Common myeloid progenitor, CD34-positive (primary cell): ENCODE measurements around the gene COBLL1.

ENCODE experiments used
- CTCF ChIA-PET: fragments of 350-600 bp; sonication (Branson Sonifier 250); formaldehyde crosslinking; loops from one replicate; lab custom pipeline; 2021; ENCODE audit warnings: antibody characterized with exemption; lab: Charles Lee
- POLR2A ChIA-PET: fragments of 350-600 bp; sonication (Branson Sonifier 250); formaldehyde crosslinking; loops from one replicate; lab custom pipeline; 2021; ENCODE audit warnings: antibody characterized with exemption; lab: Charles Lee
- DNase-seq, 3 donors: peaks; one replicate each; pipeline versions ENCODE4 v3.0.0 to v3.0.0-alpha.2; 2013
- H3K27ac ChIP-seq, 2 experiments: 1 replicate in 1 of 2; 2 replicates in 1 of 2; pipeline ENCODE4 v1.7.0; 2013; ENCODE audit warnings: inconsistent platforms in 2 of 2, low read length in 2 of 2, mild to moderate bottlenecking in 2 of 2, low read depth in 1 of 2, moderate library complexity in 1 of 2; ENCODE audit not compliant: severe bottlenecking in 2 of 2, insufficient read depth in 1 of 2, poor library complexity in 1 of 2
- H3K27me3 ChIP-seq, 5 experiments: replicated peaks in 2 of 5; 1 replicate in 3 of 5; 2 replicates in 2 of 5; pipeline versions ENCODE4 v1.6.1 to v1.7.0; 2013; ENCODE audit warnings: low read length in 4 of 5, mild to moderate bottlenecking in 2 of 5, moderate library complexity in 2 of 5, inconsistent platforms in 1 of 5; ENCODE audit not compliant: insufficient read depth in 5 of 5, control insufficient read depth in 4 of 5
- H3K36me3 ChIP-seq, 4 experiments: 1 replicate in 2 of 4; 2 replicates in 2 of 4; pipeline versions ENCODE4 v1.6.1 to v1.7.0; 2013; ENCODE audit warnings: low read length in 3 of 4, control low read depth in 1 of 4, mild to moderate bottlenecking in 1 of 4; ENCODE audit not compliant: control insufficient read depth in 4 of 4, insufficient read depth in 4 of 4
- H3K4me1 ChIP-seq, 4 experiments: 1 replicate in 3 of 4; 2 replicates in 1 of 4; pipeline versions ENCODE4 v1.6.1 to v1.7.1; 2013; ENCODE audit warnings: low read length in 3 of 4, mild to moderate bottlenecking in 3 of 4, control low read depth in 1 of 4, inconsistent platforms in 1 of 4, moderate library complexity in 1 of 4; ENCODE audit not compliant: control insufficient read depth in 4 of 4, insufficient read depth in 4 of 4; ENCODE audit errors: control extremely low read depth in 1 of 4
- H3K4me3 ChIP-seq, 7 experiments: 1 replicate in 4 of 7; 2 replicates in 3 of 7; pipeline versions ENCODE4 v1.5.1 to v1.7.0; 2013; ENCODE audit warnings: mild to moderate bottlenecking in 7 of 7, low read length in 6 of 7, moderate library complexity in 6 of 7, inconsistent platforms in 2 of 7, low read depth in 2 of 7, control low read depth in 1 of 7; ENCODE audit not compliant: insufficient read depth in 4 of 7, control insufficient read depth in 1 of 7; ENCODE audit errors: extremely low read depth in 1 of 7
- H3K9me3 ChIP-seq, 5 experiments: 1 replicate in 4 of 5; 2 replicates in 1 of 5; pipeline versions ENCODE4 v1.6.1 to v1.7.1; 2013; ENCODE audit warnings: low read length in 4 of 5, mild to moderate bottlenecking in 2 of 5, inconsistent platforms in 1 of 5, low read depth in 1 of 5, moderate library complexity in 1 of 5; ENCODE audit not compliant: control insufficient read depth in 4 of 5, insufficient read depth in 2 of 5; ENCODE audit errors: control extremely low read depth in 1 of 5
- WGBS: methylation state at CpG from one replicate; pipeline ENCODE4 v1.1.5; 2013; ENCODE audit not compliant: insufficient coverage; 5-methylcytosine and 5-hydroxymethylcytosine counted together

Gene COBLL1

GRCh38 chr2:164839914-164840457 lies 1.6 kb downstream of the COBLL1 start:
- Histone ChIP-seq H3K4me1 (peaks cover 6 to 21% (median 13%) of the 10 kb centered on the region in 4 experiments), H3K9me3 (no peaks in the 10 kb centered on the region), H3K27me3 (no peaks in the 10 kb centered on the region), H3K27ac (no peak overlapping the region), H3K36me3 (no peaks in the 10 kb centered on the region), H3K4me3 (peak overlapping the region in 6 of 7 experiments; percentile 87 to 97 (median 94))
- WGBS, result 21% methylated on average over 3 of the region's 8 CpGs
- no peak for DNase-seq
- ChIA-PET POLR2A (no interaction called here), CTCF (interaction anchor here (1.0 to 3.4 kb wide), 8 partner anchors 8 to 105 kb away, joined by 3 to 18 read pairs (median 12); no protein-coding TSS in a partner anchor)

GRCh38 chr2:164837807-164838206 lies 3.8 kb downstream of the COBLL1 start:
- POLR2A ChIA-PET, result no interaction called here
- Histone ChIP-seq H3K27ac (no peak overlapping the region), H3K4me1 (peaks cover 6 to 21% (median 9%) of the 10 kb centered on the region in 4 experiments), H3K9me3 (no peaks in the 10 kb centered on the region), H3K4me3 (no peak overlapping the region), H3K36me3 (no peaks in the 10 kb centered on the region), H3K27me3 (no peaks in the 10 kb centered on the region)
- CTCF ChIA-PET, result no interaction called here
- 100% methylated on average over 1 of the region's 3 CpGs for WGBS
- DNase-seq, result no peak

GRCh38 chr2:164836907-164837306 lies 4.7 kb downstream of the COBLL1 start:
- Histone ChIP-seq H3K9me3 (no peaks in the 10 kb centered on the region), H3K27me3 (no peaks in the 10 kb centered on the region), H3K27ac (no peak overlapping the region), H3K4me3 (no peak overlapping the region), H3K4me1 (peaks cover 2 to 16% (median 8%) of the 10 kb centered on the region in 4 experiments), H3K36me3 (no peaks in the 10 kb centered on the region)
- WGBS, result 97% methylated on average over 3 of the region's 3 CpGs
- ChIA-PET CTCF (interaction anchor here (1.1 to 1.3 kb wide), 2 partner anchors 11 to 76 kb away, joined by 3 to 4 read pairs; no protein-coding TSS in a partner anchor), POLR2A (no interaction called here)
- DNase-seq, result no peak

GRCh38 chr2:164835302-164835701 lies 6.3 kb downstream of the COBLL1 start:
- CTCF ChIA-PET, result no interaction called here
- no peak overlapping the region for H3K27ac ChIP-seq
- POLR2A ChIA-PET, result no interaction called here
- DNase-seq, result no peak
- peaks cover 0 to 10% (median 6%) of the 10 kb centered on the region in 4 experiments for H3K4me1 ChIP-seq
- H3K4me3 ChIP-seq, result no peak overlapping the region
- no peaks in the 10 kb centered on the region for H3K27me3 ChIP-seq
- no peaks in the 10 kb centered on the region for H3K9me3 ChIP-seq
- H3K36me3 ChIP-seq, result no peaks in the 10 kb centered on the region

- Histone ChIP-seq H3K36me3 (no peaks in the 10 kb centered on the region), H3K4me1 (peaks cover 0 to 6% (median 0%) of the 10 kb centered on the region in 4 experiments), H3K27me3 (no peaks in the 10 kb centered on the region), H3K27ac (no peak overlapping the region), H3K4me3 (no peak overlapping the region), H3K9me3 (no peaks in the 10 kb centered on the region)
- 100% methylated on average over 2 of the region's 4 CpGs for WGBS
- ChIA-PET POLR2A (no interaction called here), CTCF (interaction anchor here (0.8 to 3.4 kb wide), 3 partner anchors 10 to 25 kb away, joined by 3 to 14 read pairs (median 5); partner anchors contain the start of gene COBLL1)
- DNase-seq, result no peak
These were observed 9.7 kb downstream of the COBLL1 start for GRCh38 chr2:164831887-164832286.

- Histone ChIP-seq H3K27ac (no peak overlapping the region), H3K9me3 (no peaks in the 10 kb centered on the region), H3K27me3 (no peaks in the 10 kb centered on the region), H3K4me3 (no peak overlapping the region), H3K36me3 (no peaks in the 10 kb centered on the region), H3K4me1 (peaks cover 0 to 13% (median 3%) of the 10 kb centered on the region in 4 experiments)
- ChIA-PET POLR2A (no interaction called here), CTCF (interaction anchor here (1.7 to 3.4 kb wide), 2 partner anchors 10 to 24 kb away, joined by 5 to 14 read pairs; partner anchors contain the start of gene COBLL1)
- no CpG with 5 or more reads among the region's 1 CpG for WGBS
- no peak for DNase-seq
These were observed 10.4 kb downstream of the COBLL1 start for GRCh38 chr2:164831180-164831579.
